Endothelial cell of umbilical vein (primary cell): Measurements from ENCODE around the gene ASPSCR1. TPM values are rescaled to one million over a fixed set of nuclear protein-coding genes. Genes with fewer than 3 reads are reported as not detected.

Experiments
- BruUV-seq: library from RNA; stranded (reverse); fragments of 400-500 nt; replicated peaks from 2 replicates; lab custom pipeline; 2021; lab: Mats Ljungman, UMichigan
- CTCF ChIA-PET: fragments of 300-600, 350-600 bp; sonication (Branson Sonifier 250); formaldehyde crosslinking; loops from one replicate; lab custom pipeline; 2021; ENCODE audit warnings: antibody characterized with exemption, inconsistent platforms; lab: Charles Lee
- POLR2A ChIA-PET: fragments of 300-600, 350-600 bp; sonication (Branson Sonifier 250); formaldehyde crosslinking; loops from one replicate; lab custom pipeline; 2021; ENCODE audit warnings: antibody characterized with exemption, inconsistent platforms; lab: Charles Lee
- DNase-seq: peaks from one replicate; pipeline ENCODE4 v3.0.0-alpha.2; 2011; ENCODE audit warnings: low read depth, low spot score
- FAIRE-seq: peaks from 2 replicates; lab custom pipeline; 2011; peaks lifted over from hg19 to GRCh38; lab: Jason Lieb, UNC
- H2AFZ ChIP-seq: 2 replicates; pipeline ENCODE4 v1.6.0; 2012; ENCODE audit warnings: low read depth, low read length, control low read depth, inconsistent platforms
- H3K27ac ChIP-seq: 2 replicates; pipeline ENCODE4 v1.5.1; 2011; ENCODE audit warnings: low read depth, mild to moderate bottlenecking, control low read depth, low read length, moderate library complexity; ENCODE audit not compliant: insufficient read depth
- H3K27me3 ChIP-seq, 2 experiments: 2 replicates each; pipeline versions ENCODE4 v1.6.0 to v1.6.1; 2011; ENCODE audit warnings: low read length in 2 of 2, mixed read lengths in 1 of 2; ENCODE audit not compliant: control insufficient read depth in 2 of 2, insufficient read depth in 2 of 2
- H3K36me3 ChIP-seq, 2 experiments: 2 replicates in 1 of 2; 3 replicates in 1 of 2; pipeline ENCODE4 v1.5.1; 2011; ENCODE audit warnings: low read length in 2 of 2, mild to moderate bottlenecking in 1 of 2, moderate library complexity in 1 of 2; ENCODE audit not compliant: control insufficient read depth in 2 of 2, insufficient read depth in 2 of 2; ENCODE audit errors: extremely low read depth in 1 of 2
- H3K4me1 ChIP-seq: 3 replicates; pipeline ENCODE4 v1.5.1; 2011; ENCODE audit warnings: mild to moderate bottlenecking, low read length; ENCODE audit not compliant: control insufficient read depth, insufficient read depth; ENCODE audit errors: extremely low read depth
- H3K4me2 ChIP-seq: 2 replicates; pipeline ENCODE4 v1.6.1; 2011; ENCODE audit warnings: low read length, control low read depth, mixed read lengths; ENCODE audit not compliant: insufficient read depth
- H3K4me3 ChIP-seq, 3 experiments: fragments of 200-600 bp in 1 of 3; sonication (generic), shearing (Covaris generic) in 1 of 3; replicated peaks in 1 of 3; 2 replicates each; pipeline ENCODE4 v1.5.1; 2011 to 2016; ENCODE audit warnings: control low read depth in 3 of 3, low read length in 3 of 3, mild to moderate bottlenecking in 2 of 3, inconsistent platforms in 1 of 3, low read depth in 1 of 3, moderate library complexity in 1 of 3; ENCODE audit not compliant: insufficient read depth in 1 of 3
- H3K79me2 ChIP-seq: 2 replicates; pipeline ENCODE4 v1.6.0; 2012; ENCODE audit warnings: low read length, inconsistent platforms; ENCODE audit not compliant: control insufficient read depth, insufficient read depth
- H3K9ac ChIP-seq: replicated peaks from 2 replicates; pipeline ENCODE3; 2011; ENCODE audit warnings: low read length, control low read depth; ENCODE audit not compliant: insufficient read depth; ENCODE audit errors: extremely low read depth
- H3K9me1 ChIP-seq: replicated peaks from 3 replicates; pipeline ENCODE4 v1.6.0; 2011; ENCODE audit warnings: mild to moderate bottlenecking, low read length; ENCODE audit not compliant: control insufficient read depth, insufficient read depth; ENCODE audit errors: extremely low read depth
- H3K9me3 ChIP-seq: replicated peaks from 2 replicates; pipeline ENCODE4 v1.5.1; 2012; ENCODE audit warnings: low read length, inconsistent platforms; ENCODE audit not compliant: control insufficient read depth, insufficient read depth
- H4K20me1 ChIP-seq: replicated peaks from 2 replicates; pipeline ENCODE3; 2011; ENCODE audit warnings: mild to moderate bottlenecking, low read length; ENCODE audit not compliant: control insufficient read depth, insufficient read depth; ENCODE audit errors: extremely low read depth
- EZH2 ChIP-seq: IDR thresholded peaks from 2 replicates; pipeline ENCODE4 v1.6.1; 2012; ENCODE audit warnings: borderline replicate concordance, low read depth, mild to moderate bottlenecking, moderate library complexity, low read length, inconsistent platforms; ENCODE audit not compliant: severe bottlenecking
- FOS ChIP-seq: IDR thresholded peaks from 2 replicates; pipeline ENCODE4 v1.6.1; 2011; ENCODE audit warnings: mild to moderate bottlenecking, low read length, moderate library complexity, borderline replicate concordance; ENCODE audit not compliant: insufficient read depth
- GATA2 ChIP-seq: IDR thresholded peaks from 2 replicates; pipeline ENCODE4 v1.7.0; 2011; ENCODE audit warnings: low read depth, mild to moderate bottlenecking, moderate library complexity, mixed read lengths, low read length; ENCODE audit not compliant: insufficient read length, insufficient read depth
- JUN ChIP-seq: IDR thresholded peaks from 2 replicates; pipeline ENCODE4 v1.6.1; 2011; ENCODE audit warnings: borderline replicate concordance, low read depth; ENCODE audit not compliant: insufficient read length, insufficient read depth
- MYC ChIP-seq: IDR thresholded peaks from one replicate; pipeline ENCODE4 v1.6.1; 2011; ENCODE audit warnings: mild to moderate bottlenecking, low read depth, low read length
- POLR2A ChIP-seq: IDR thresholded peaks from 2 replicates; pipeline ENCODE4 v1.6.1; 2012; ENCODE audit warnings: low read depth, mild to moderate bottlenecking, control low read depth, low read length
- POLR2AphosphoS5 ChIP-seq: IDR thresholded peaks from 2 replicates; pipeline ENCODE4 v1.6.1; 2012; ENCODE audit warnings: low read depth, mild to moderate bottlenecking, control low read depth, low read length, moderate library complexity; ENCODE audit not compliant: insufficient read depth
- dilution Hi-C: fragments of 300-500 bp; cut with MboI; formaldehyde crosslinking; loops from one replicate; pipeline ENCODE4 v1.15.0; 2019; ENCODE audit warnings: low sequenced_read_pairs; ENCODE audit not compliant: extremely low pct_ligation_motif_present
- intact Hi-C: fragments of 100-400 bp; cut with micrococcal nuclease; formaldehyde crosslinking; loops from one replicate; pipeline ENCODE4 v1.10.0; 2022
- polyA plus RNA-seq, 4 experiments: library from polyadenylated mRNA; depleted of rRNA in 3 of 4; stranded (reverse) in 3 of 4; unstranded in 1 of 4; fragments of >200 nt; gene quantifications; 2 replicates each; pipeline versions ENCODE4 v1.2.1 to v1.2.3, GENCODE V29; 2011 to 2012; ENCODE audit warnings: missing spikeins in 1 of 4
- total RNA-seq: library from RNA; stranded (reverse); gene quantifications from 2 replicates; pipeline ENCODE4 v1.2.3, GENCODE V29; 2021
- TF ChIP-seq, protein P1 (sequence below), 2 donors: IDR thresholded peaks; 1 replicate in 1 of 2; 2 replicates in 1 of 2; pipeline ENCODE4 v1.5.1; 2011; ENCODE audit warnings: low read length in 2 of 2, mild to moderate bottlenecking in 2 of 2, moderate library complexity in 2 of 2, control low read depth in 1 of 2, inconsistent platforms in 1 of 2, low read depth in 1 of 2; ENCODE audit not compliant: insufficient read depth in 1 of 2; ENCODE audit errors: extremely low read depth in 1 of 2
- TF ChIP-seq, protein P2 (sequence below): IDR thresholded peaks from 2 replicates; pipeline ENCODE4 v1.6.1; 2011; ENCODE audit not compliant: insufficient read depth, insufficient read length

The ASPSCR1 gene
- total and polyA plus RNA-seq, 2 donors (not counting 3 experiments of a cell fraction or from before 2014, with no cell fraction given), result 24.8 to 36.5 TPM

- H2AFZ ChIP-seq, result no peak overlapping the region
- peaks cover 11% of the 10 kb centered on the region for H3K79me2 ChIP-seq
- peaks cover 11% of the 10 kb centered on the region for H3K4me1 ChIP-seq
- H3K9ac ChIP-seq, result no peak overlapping the region
- DNase-seq (no peak), FAIRE-seq (no peak)
- no peaks in the 10 kb centered on the region for H3K9me3 ChIP-seq
- H4K20me1 ChIP-seq, result no peaks in the 10 kb centered on the region
- POLR2A ChIA-PET, result no interaction called here
- peaks cover 12 to 37% of the 10 kb centered on the region in 2 experiments for H3K36me3 ChIP-seq
- BruUV-seq, result no TSS peak
- H3K4me3 ChIP-seq, result no peak overlapping the region
- CTCF ChIA-PET, result interaction anchor here (1.1 kb wide), 1 partner anchor 16 kb away, joined by 3 read pairs; the partner anchor contains the start of gene DCXR
- TF ChIP-seq, protein P1, sequence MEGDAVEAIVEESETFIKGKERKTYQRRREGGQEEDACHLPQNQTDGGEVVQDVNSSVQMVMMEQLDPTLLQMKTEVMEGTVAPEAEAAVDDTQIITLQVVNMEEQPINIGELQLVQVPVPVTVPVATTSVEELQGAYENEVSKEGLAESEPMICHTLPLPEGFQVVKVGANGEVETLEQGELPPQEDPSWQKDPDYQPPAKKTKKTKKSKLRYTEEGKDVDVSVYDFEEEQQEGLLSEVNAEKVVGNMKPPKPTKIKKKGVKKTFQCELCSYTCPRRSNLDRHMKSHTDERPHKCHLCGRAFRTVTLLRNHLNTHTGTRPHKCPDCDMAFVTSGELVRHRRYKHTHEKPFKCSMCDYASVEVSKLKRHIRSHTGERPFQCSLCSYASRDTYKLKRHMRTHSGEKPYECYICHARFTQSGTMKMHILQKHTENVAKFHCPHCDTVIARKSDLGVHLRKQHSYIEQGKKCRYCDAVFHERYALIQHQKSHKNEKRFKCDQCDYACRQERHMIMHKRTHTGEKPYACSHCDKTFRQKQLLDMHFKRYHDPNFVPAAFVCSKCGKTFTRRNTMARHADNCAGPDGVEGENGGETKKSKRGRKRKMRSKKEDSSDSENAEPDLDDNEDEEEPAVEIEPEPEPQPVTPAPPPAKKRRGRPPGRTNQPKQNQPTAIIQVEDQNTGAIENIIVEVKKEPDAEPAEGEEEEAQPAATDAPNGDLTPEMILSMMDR (IDR thresholded peaks at IDR 0.05; ENCODE audit: extremely low read depth in 1 of 2, insufficient read depth in 1 of 2, low read depth in 1 of 2, low read length in 2 of 2), result no peak
- no peak for TF ChIP-seq POLR2AphosphoS5
- no peaks in the 10 kb centered on the region for H3K9me1 ChIP-seq
- no peak overlapping the region for H3K4me2 ChIP-seq
- H3K27me3 ChIP-seq, result no peaks in the 10 kb centered on the region
- intact Hi-C loops, result loop anchor here (2.0 kb wide), 1 partner anchor 16 kb away; the partner anchor contains the start of gene DCXR
- H3K27ac ChIP-seq, result no peak overlapping the region
- dilution Hi-C loops, result no loop called here
These were observed 75.7 kb downstream of the ASPSCR1 start for GRCh38 chr17:82053130-82053529.

DNA sequence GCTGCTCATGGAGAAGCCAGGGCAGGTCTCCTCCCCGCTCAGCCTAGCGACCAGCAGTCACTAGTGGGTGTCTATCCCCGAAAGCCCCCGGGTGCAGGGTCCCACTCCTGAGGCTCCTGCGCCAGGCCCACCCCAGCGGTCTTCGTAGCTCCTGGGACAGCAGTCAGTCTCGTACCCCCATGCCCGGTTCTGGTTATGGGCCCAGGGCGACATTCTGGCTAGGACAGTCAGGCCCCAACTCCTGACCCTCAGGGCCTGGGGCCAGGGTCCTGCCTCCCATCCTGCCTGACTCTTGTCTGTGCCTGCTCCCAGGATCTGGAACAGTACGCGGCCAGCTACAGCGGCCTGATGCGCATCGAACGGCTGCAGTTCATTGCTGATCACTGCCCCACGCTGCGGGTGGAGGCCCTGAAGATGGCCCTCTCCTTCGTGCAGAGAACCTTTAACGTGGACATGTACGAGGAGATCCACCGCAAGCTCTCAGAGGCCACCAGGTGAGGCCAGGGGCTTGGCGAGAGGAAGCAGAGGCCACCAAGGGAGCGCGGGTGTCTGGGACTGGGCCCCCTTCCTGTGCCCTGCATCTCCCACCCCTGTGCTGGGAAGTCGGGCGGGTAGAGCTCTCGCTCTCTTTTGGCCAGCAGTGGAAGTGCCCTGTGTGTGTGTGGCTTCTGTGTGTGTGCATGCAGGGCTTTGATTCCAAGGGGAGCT lies 76.3 kb downstream of the ASPSCR1 start:
- CTCF ChIA-PET, result interaction anchor here (0.8 to 1.1 kb wide), 3 partner anchors 11 to 23 kb away, joined by 3 to 5 read pairs (median 4); partner anchors contain the start of gene DCXR
- Histone ChIP-seq H4K20me1 (no peaks in the 10 kb centered on the region), H3K79me2 (peaks cover 11% of the 10 kb centered on the region), H3K9me3 (no peaks in the 10 kb centered on the region), H2AFZ (no peak overlapping the region), H3K36me3 (peaks cover 12 to 38% of the 10 kb centered on the region in 2 experiments), H3K27me3 (no peaks in the 10 kb centered on the region), H3K4me2 (no peak overlapping the region), H3K9ac (no peak overlapping the region), H3K27ac (no peak overlapping the region), H3K9me1 (no peaks in the 10 kb centered on the region), H3K4me1 (peaks cover 11% of the 10 kb centered on the region), H3K4me3 (no peak overlapping the region)
- DNase-seq (no peak), FAIRE-seq (no peak)
- intact Hi-C loops (loop anchor here (2.0 kb wide), 1 partner anchor 17 kb away; the partner anchor contains the start of gene DCXR), dilution Hi-C loops (no loop called here)
- BruUV-seq, result no TSS peak
- TF ChIP-seq POLR2A (no peak), JUN (no peak), POLR2AphosphoS5 (no peak), GATA2 (no peak), EZH2 (no peak), FOS (no peak), MYC (no peak)
- TF ChIP-seq, protein P2, sequence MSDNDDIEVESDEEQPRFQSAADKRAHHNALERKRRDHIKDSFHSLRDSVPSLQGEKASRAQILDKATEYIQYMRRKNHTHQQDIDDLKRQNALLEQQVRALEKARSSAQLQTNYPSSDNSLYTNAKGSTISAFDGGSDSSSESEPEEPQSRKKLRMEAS, result no peak
- TF ChIP-seq, protein P1 (IDR thresholded peaks at IDR 0.05; ENCODE audit: extremely low read depth in 1 of 2, insufficient read depth in 1 of 2, low read depth in 1 of 2, low read length in 2 of 2), result no peak
- POLR2A ChIA-PET, result no interaction called here
